SIG-M5 (cell line): ENCODE data around the gene CHST14.
A peak's percentile ranks its signal among the peaks of the same experiment; 100 is the strongest.
"Not testable (repeated sequence)": the region's sequence is repeated elsewhere in the genome, so short reads cannot be mapped to it uniquely, and the experiment has no call there.

Experiments
- DNase-seq: peaks from one replicate; lab custom pipeline; 2025; lab: John Stamatoyannopoulos, UW

CHST14 gene

GRCh38 chr15:40440743-40441564 is 29.8 kb upstream of the CHST14 start, which contains the start of gene BAHD1:
Gene BAHD1 (plus strand): TSS chr15:40440953. CDS start chr15:40458465, 17,512 bp downstream.
- DNase-seq, result peak; percentile 27

GRCh38 chr15:40441565-40442531 is 28.9 kb upstream of the CHST14 start:
- DNase-seq, result no peak

GRCh38 chr15:40443255-40443654 is 27.5 kb upstream of the CHST14 start:
- DNase-seq, result no peak

- DNase-seq, result no peak
Measured at GRCh38 chr15:40443846-40444245, 26.9 kb upstream of the CHST14 start.

- no peak for DNase-seq
Measured at GRCh38 chr15:40444736-40445135, 26.0 kb upstream of the CHST14 start.

- DNase-seq, result no peak
Measured at GRCh38 chr15:40445421-40445922, 25.3 kb upstream of the CHST14 start.

GRCh38 chr15:40446144-40446543 is 24.6 kb upstream of the CHST14 start:
- DNase-seq, result no peak

- no peak for DNase-seq
Measured at GRCh38 chr15:40448354-40448753, 22.4 kb upstream of the CHST14 start.

GRCh38 chr15:40449275-40449674 is 21.5 kb upstream of the CHST14 start:
- no peak for DNase-seq

- DNase-seq, result no peak
Measured at GRCh38 chr15:40450047-40450446, 20.7 kb upstream of the CHST14 start.

GRCh38 chr15:40451527-40452158 is 19.1 kb upstream of the CHST14 start:
- DNase-seq, result no peak

GRCh38 chr15:40452296-40453090 is 18.3 kb upstream of the CHST14 start:
- no peak for DNase-seq

GRCh38 chr15:40453941-40454340 is 16.8 kb upstream of the CHST14 start:
- DNase-seq, result not testable (repeated sequence)

- no peak for DNase-seq
Measured at GRCh38 chr15:40454904-40455391, 15.8 kb upstream of the CHST14 start.

- DNase-seq, result no peak
Measured at GRCh38 chr15:40456299-40456712, 14.5 kb upstream of the CHST14 start.

GRCh38 chr15:40456738-40457137 is 14.0 kb upstream of the CHST14 start:
- DNase-seq, result no peak

- DNase-seq, result no peak
Measured at GRCh38 chr15:40458495-40459371, 12.1 kb upstream of the CHST14 start.

GRCh38 chr15:40459391-40460015 is 11.3 kb upstream of the CHST14 start:
- DNase-seq, result no peak

- DNase-seq, result no peak
Measured at GRCh38 chr15:40460404-40460803, 10.4 kb upstream of the CHST14 start.

- DNase-seq, result no peak
Measured at GRCh38 chr15:40461958-40462357, 8.8 kb upstream of the CHST14 start.
